ENCODE measurements around the gene STKLD1. TPM values are rescaled to one million over a fixed set of nuclear protein-coding genes. Genes with fewer than 3 reads are reported as not detected.

Gene STKLD1
- total and polyA plus RNA-seq, 12 donors: 0.71 to 6.0 (median 2.2) TPM; not detected in 2

- WGBS, 4 donors: 88 to 93% (median 91%) methylated on average over 2 to 15 of the region's 15 CpGs; no CpG with 5 or more reads in 1 of the 4 donors
Observed at GRCh38 chr9:133443248-133443647, 67.1 kb downstream of the STKLD1 start.

GRCh38 chr9:133443982-133444381 lies 67.8 kb downstream of the STKLD1 start:
- Histone ChIP-seq H3K4me3 (no peak overlapping the region), H3K4me1 (replicated peaks in 1 of 2) (no peaks in the 10 kb centered on the region), H3K27ac (no peak overlapping the region), H3K36me3 (replicated peaks in 1 of 2) (no peaks in the 10 kb centered on the region), H3K27me3 (no peaks in the 10 kb centered on the region), H3K9me3 (replicated peaks in 1 of 3) (no peaks in the 10 kb centered on the region)
- DNase-seq: no peak
- 81 to 92% (median 84%) methylated on average over 7 to 8 of the region's 8 CpGs for WGBS, 4 donors
- intact Hi-C loops (cut with DNase I): no loop called here
- TF ChIP-seq CTCF (IDR thresholded peaks at IDR 0.05): no peak
- TF ChIP-seq POLR2A (IDR thresholded peaks at IDR 0.05): no peak

More at GRCh38 chr9:133443248-133443647, 67.1 kb downstream of the STKLD1 start:
- H3K4me3 ChIP-seq: no peak overlapping the region
- no peaks in the 10 kb centered on the region for H3K27me3 ChIP-seq
- no peaks in the 10 kb centered on the region for H3K4me1 ChIP-seq (replicated peaks in 1 of 2)
- H3K36me3 ChIP-seq (replicated peaks in 1 of 2): no peaks in the 10 kb centered on the region
- TF ChIP-seq CTCF (IDR thresholded peaks at IDR 0.05): no peak
- TF ChIP-seq POLR2A (IDR thresholded peaks at IDR 0.05): no peak
- intact Hi-C loops (cut with DNase I): no loop called here
- H3K9me3 ChIP-seq (replicated peaks in 1 of 3): no peaks in the 10 kb centered on the region
- no peak for DNase-seq
- no peak overlapping the region for H3K27ac ChIP-seq

- intact Hi-C loops (cut with DNase I): no loop called here
Observed at GRCh38 chr9:133445293-133445969, 69.3 kb downstream of the STKLD1 start.

GRCh38 chr9:133448487-133448972 lies 72.4 kb downstream of the STKLD1 start:
- Histone ChIP-seq H3K9me3 (replicated peaks in 1 of 3) (no peaks in the 10 kb centered on the region), H3K36me3 (replicated peaks in 1 of 2) (no peaks in the 10 kb centered on the region), H3K27me3 (no peaks in the 10 kb centered on the region), H3K4me3 (no peak overlapping the region), H3K4me1 (replicated peaks in 1 of 2) (no peaks in the 10 kb centered on the region), H3K27ac (no peak overlapping the region)
- intact Hi-C loops (cut with DNase I): no loop called here
- DNase-seq: no peak
- TF ChIP-seq POLR2A (IDR thresholded peaks at IDR 0.05) (no peak), CTCF (IDR thresholded peaks at IDR 0.05) (no peak)
- 66 to 87% (median 73%) methylated on average over 3 to 13 of the region's 13 CpGs for WGBS, 4 donors

More at GRCh38 chr9:133445293-133445969, 69.3 kb downstream of the STKLD1 start:
- no peaks in the 10 kb centered on the region for H3K4me1 ChIP-seq (replicated peaks in 1 of 2)
- H3K27me3 ChIP-seq: no peaks in the 10 kb centered on the region
- DNase-seq: no peak
- no peak overlapping the region for H3K4me3 ChIP-seq
- no peaks in the 10 kb centered on the region for H3K36me3 ChIP-seq (replicated peaks in 1 of 2)
- H3K27ac ChIP-seq: no peak overlapping the region
- 75 to 90% (median 83%) methylated on average over 4 to 23 of the region's 23 CpGs for WGBS, 4 donors
- no peaks in the 10 kb centered on the region for H3K9me3 ChIP-seq (replicated peaks in 1 of 3)
- no peak for TF ChIP-seq CTCF (IDR thresholded peaks at IDR 0.05)
- no peak for TF ChIP-seq POLR2A (IDR thresholded peaks at IDR 0.05)
